Measurements from ENCODE around the gene MMEL1.

MMEL1 gene

GRCh38 chr1:2643414-2644077, 10.7 kb upstream of the MMEL1 start:
- DNase-seq (ENCODE audit: extremely low read depth in 1 of 2, low read depth in 1 of 2): no peak

- DNase-seq (ENCODE audit: extremely low read depth in 1 of 2, low read depth in 1 of 2): peak; percentile 88 to 90
Observed at GRCh38 chr1:2642560-2643413, 10.0 kb upstream of the MMEL1 start.

- DNase-seq (ENCODE audit: extremely low read depth in 1 of 2, low read depth in 1 of 2): no peak
Observed at GRCh38 chr1:2642131-2642559, 9.3 kb upstream of the MMEL1 start.

GRCh38 chr1:2641381-2642130, 8.7 kb upstream of the MMEL1 start:
- no peak for DNase-seq (ENCODE audit: extremely low read depth in 1 of 2, low read depth in 1 of 2)

GRCh38 chr1:2640626-2641025, 7.8 kb upstream of the MMEL1 start:
- no peak for DNase-seq (ENCODE audit: extremely low read depth in 1 of 2, low read depth in 1 of 2)

- no peak for DNase-seq (ENCODE audit: extremely low read depth in 1 of 2, low read depth in 1 of 2)
Observed at GRCh38 chr1:2639607-2640521, 7.0 kb upstream of the MMEL1 start.

- DNase-seq (ENCODE audit: extremely low read depth in 1 of 2, low read depth in 1 of 2): no peak
Observed at GRCh38 chr1:2639203-2639602, 6.4 kb upstream of the MMEL1 start.

- DNase-seq (ENCODE audit: extremely low read depth in 1 of 2, low read depth in 1 of 2): no peak
Observed at GRCh38 chr1:2638466-2639115, 5.8 kb upstream of the MMEL1 start.

GRCh38 chr1:2637442-2638145, 4.8 kb upstream of the MMEL1 start:
- no peak for DNase-seq (ENCODE audit: extremely low read depth in 1 of 2, low read depth in 1 of 2)

GRCh38 chr1:2636733-2637132, 3.9 kb upstream of the MMEL1 start:
- no peak for DNase-seq (ENCODE audit: extremely low read depth in 1 of 2, low read depth in 1 of 2)

GRCh38 chr1:2635361-2636010, 2.7 kb upstream of the MMEL1 start:
- DNase-seq (ENCODE audit: extremely low read depth in 1 of 2, low read depth in 1 of 2): no peak

- no peak for DNase-seq (ENCODE audit: extremely low read depth in 1 of 2, low read depth in 1 of 2)
Observed at GRCh38 chr1:2633936-2634491, 1.2 kb upstream of the MMEL1 start.

- no peak for DNase-seq (ENCODE audit: extremely low read depth in 1 of 2, low read depth in 1 of 2)
Observed at GRCh38 chr1:2633366-2633935, 635 bp upstream of the MMEL1 start.

- no peak for DNase-seq (ENCODE audit: extremely low read depth in 1 of 2, low read depth in 1 of 2)
Observed at GRCh38 chr1:2632051-2632430, 775 bp downstream of the MMEL1 start.

GRCh38 chr1:2631136-2632050, 1.4 kb downstream of the MMEL1 start:
- no peak for DNase-seq (ENCODE audit: extremely low read depth in 1 of 2, low read depth in 1 of 2)

- DNase-seq (ENCODE audit: extremely low read depth in 1 of 2, low read depth in 1 of 2): no peak
Observed at GRCh38 chr1:2630498-2631135, 2.2 kb downstream of the MMEL1 start.

Measured in activated CD8-positive, alpha-beta memory T cell treated with anti-CD3 and anti-CD28 coated beads for 1 hour (primary cell).